NCI-H2227 treated with DMSO at 0.1 percent for 48 hours (cell line): ENCODE results near the gene ORAI3.

Source experiments
- DNase-seq: peaks from one replicate; lab custom pipeline; 2025; lab: John Stamatoyannopoulos, UW

The ORAI3 gene

DNA sequence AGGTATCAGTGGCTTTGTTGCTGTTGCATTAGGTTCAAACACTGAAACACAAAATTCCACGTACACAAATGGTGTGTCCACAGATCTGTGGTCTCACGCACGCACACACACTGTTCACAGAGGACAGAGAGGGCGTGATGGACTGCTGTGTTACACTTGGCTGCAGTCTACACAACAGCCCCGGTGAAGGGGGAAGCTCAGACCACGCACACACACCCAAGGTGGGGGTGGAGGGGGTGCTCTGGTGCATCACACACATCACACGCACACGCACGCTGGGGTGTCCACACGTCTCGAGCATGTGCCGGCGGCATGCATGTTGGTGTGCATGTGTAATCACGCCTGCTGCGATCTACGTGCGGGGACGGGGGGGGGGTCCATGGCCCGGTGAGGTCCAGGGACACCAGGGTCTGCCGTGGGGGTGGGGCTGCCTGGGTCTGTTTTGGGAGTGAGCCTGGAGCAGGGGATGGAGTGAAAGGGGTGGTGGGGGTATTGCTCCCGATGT, 43.5 kb downstream of the ORAI3 start:
- DNase-seq: no peak

DNA sequence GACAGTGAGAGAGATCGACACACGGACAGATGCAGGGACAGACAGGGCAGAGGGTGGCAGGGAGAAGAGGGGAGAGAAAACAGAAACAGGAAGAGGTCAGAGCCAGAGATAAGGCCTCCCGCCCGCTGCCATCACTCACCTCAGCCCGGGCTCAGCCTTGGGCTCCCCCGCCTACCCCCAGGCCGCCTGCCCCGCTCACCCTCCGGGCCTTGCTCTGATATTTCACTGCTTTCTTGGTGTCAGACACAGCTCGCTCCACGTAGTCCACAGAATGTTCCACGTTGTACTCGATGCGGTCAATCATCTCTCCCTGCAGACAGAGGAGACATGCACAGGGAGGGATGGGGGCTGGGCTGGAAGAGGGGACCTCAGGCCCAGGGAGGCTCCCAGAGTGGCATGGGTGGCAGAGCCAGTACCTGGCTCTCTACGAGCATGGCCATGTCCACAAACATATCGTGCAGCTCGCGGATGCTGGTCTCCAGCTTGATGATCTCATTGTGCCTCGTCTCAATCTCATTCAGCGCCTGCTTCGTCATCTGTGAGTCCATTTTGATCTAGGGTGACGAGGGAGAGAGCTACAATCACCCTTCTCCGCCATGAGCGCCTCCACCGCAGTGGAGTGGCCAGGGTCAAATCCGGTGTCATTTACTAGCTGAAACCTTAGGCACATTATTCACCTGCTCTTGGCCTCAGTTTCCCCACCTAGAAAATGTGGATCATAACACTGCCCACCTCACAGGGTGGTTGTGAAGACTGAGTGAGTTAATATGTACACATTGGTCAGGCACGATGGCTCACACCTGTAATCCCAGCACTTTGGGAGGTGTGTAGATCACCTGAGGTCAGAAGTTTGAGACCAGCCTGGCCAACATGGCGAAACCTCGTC, 44.3 kb downstream of the ORAI3 start:
- DNase-seq: no peak

DNA sequence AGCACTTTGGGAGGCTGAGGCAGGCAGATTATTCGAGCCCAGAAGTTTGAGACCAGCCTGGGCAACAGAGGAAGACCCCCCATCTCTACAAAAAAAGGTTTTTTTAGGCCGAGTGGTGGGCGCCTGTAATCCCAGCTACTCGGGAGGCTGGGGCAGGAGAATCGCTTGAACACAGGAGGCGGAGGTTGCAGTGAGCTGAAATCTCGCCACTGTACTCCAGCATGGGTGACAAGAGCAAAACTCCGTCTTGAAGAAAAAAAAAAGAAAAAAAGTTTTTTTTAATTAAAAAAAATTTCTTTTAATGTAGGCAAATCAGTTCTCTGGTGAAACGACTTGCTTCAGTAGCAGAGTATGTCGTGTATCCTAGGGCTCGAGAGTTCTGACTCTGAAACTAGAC, 47.1 kb downstream of the ORAI3 start:
- no peak for DNase-seq

DNA sequence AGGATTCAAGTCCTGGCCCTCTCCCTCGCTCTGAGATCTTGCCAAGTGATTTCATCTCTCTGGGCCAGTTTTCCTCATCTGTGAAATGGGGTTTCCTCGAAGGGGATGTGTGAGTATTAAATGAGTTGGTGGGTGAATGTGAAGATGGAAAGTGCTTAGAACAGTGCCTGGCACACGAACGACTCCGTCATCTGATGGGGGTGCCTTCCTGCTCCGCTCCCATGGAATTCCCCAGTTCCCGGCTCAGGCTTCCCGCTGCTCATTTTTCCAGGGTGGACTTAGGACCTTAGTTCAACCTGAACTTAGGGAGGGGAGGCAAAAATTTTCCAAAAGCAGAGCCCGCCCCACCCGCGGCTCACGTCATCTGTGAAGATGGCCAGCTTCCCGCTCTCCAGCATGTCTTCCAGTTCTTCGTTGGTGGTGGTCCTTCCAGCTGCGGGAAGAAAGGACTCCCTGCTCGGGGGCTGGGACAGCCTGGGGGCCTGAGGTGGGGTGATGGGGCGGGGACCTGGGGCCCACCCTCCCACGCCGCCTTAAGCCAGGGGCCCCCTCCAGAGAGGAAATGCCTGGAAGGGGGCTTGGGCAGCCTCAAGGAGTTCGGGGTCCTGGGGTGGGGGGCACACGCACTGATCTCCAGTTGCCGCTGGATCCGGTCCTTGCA, 47.6 kb downstream of the ORAI3 start:
- DNase-seq: no peak

DNA sequence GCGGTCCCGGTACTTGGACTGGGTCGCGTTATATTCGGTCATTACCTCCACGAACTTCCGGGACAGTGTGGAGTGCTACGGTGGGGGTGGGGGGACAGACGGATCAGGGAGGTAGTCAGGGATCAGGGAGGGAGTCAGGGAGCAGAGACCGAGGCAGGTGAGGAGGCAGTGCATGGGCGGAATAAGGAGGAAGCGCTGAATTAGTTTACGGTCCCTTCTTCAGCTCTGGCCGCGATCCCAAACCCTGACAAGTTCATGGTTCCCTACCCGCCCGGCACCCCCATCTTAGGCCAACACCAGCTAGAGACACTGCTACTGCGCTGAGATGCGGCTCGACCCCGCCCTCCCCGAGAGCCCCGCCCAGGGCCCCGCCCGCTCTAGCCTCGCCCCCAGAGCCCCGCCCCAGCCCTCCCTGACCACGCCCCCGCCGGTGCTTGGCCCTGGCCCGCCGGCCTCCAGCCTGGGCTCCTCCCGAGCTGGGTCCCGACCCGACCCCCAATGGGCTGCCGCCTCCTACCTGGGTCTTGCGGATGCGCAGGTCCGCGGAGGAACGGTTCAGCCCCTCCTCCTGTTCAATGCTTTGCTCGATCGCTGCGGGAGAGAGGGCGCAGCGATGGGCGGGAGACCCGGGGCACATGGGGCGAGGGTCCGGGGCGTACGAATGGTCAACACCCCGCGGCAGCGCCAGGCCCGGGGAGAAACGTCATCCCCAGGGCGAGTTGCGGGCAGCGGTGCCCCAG, 48.3 kb downstream of the ORAI3 start:
- no peak for DNase-seq

DNA sequence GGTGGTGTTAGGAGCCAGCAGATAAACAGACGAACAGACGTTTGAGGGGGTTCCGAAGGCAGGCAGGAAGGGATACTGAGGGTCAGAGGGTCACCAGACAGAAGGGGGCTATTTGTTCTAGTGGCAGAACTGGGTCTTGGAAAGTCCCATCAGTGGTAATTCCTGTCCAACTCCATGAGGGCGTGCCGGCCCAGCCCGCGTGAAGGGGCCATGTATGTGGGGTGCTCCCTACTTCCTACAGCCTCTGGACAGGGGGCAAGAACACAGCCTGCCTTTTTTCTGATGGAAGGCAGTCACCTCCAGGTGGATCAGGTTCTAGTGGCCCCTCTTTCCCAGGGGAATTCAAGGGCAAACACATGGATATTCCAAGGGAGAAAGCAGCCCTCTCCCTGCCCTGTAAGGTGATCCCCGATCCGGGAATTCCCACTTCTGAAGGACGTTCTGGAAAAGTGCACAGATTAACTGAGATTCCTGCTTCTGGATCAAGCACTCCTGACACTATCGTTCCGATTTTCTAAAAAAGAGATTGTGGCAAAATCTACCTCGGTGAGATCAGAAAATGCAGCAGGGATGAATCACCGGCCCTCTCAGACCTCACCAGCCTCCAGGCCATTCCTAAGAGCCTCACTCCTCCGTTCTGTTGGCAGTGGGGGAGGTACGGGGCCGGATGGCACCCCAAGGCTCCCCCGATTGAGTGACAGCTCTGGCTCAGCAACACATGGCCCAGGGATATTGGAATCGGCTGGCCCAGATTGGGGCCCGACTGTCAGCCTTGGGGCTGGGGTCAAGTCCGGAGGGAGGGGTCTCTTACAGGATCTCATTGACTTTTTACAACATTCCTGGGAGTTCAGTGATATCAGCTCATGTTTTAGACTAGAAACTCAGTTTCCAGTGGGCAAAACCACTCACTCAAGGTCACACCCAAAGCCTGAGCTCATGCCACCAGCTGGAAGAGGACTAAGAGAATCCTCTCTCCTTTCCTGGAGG, 49.1 kb downstream of the ORAI3 start:
- DNase-seq: no peak

DNA sequence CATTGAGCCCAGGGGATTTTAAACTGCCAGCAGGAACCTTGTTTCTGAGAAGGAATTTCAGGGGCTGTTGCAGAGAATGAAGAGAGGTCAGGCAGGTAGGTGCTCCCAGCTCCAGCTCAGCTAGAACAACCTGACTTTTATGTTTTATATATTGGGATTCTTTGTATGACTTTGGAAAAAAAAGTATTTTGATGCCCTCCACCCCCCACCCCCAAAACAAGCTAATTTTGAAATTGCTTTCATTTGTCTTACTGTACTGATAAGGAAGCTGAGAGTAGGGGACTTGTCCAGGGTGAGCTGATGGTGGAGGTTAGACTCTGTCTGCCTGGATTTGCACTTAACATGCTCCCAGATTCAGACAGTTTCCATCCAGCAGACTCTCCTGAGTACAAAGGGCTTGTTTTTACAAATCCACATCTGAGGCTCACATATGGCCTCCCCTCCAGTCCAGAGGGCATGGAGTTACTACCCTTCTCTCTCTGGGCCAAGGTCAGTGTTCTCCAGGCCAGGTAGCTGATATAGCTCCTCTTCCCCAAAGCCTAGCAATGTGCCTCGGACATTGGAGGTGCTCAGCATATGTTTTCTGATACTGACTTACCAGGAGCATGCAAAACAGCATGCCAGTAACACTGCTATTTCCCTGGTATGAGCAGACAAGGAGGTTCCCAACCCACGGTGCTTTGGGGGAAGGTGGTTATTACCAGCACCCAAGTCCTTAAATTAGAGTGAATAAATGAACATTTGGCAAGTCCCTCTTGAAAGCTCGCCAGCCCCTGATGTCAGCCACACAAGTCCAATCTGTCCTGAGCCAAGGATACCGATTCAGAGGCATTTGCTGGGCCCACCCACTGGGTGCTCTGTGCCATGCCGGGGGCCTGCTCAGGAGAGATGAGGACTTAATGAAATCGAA, 50.2 kb downstream of the ORAI3 start:
- no peak for DNase-seq

DNA sequence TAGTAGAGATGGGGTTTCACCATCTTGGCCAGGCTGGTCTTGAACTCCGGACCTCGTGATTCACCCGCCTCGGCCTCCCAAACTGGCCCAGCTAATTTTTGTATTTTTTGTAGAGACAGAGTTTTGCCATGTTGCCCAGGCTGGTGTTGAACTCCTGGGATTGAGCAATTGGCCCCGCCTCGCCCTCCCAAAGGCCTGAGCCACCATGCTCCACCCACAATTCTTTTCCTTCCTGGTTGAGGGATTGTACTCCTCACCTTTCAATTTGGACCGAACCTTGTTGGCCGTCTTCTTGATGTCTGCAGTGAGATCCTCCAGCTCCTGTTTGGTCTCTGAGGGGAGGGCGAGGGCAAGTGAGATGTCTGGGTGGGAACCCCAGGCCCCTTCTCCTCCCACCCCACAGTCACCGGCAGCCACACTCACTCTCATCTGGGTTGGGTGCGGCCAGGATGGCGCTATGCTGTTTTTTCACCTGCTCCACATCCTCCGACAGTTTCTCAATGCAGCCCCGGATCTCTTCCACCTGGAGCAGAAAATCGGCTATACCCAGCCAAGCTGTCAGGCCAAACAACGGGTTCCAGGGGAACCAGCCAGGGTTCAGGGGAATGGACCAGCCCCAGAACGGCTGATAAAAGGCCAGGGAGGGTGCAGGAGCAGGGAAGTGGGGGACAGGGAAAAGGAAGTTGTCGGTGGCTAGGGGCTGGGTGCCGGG, 52.0 kb downstream of the ORAI3 start:
- no peak for DNase-seq

DNA sequence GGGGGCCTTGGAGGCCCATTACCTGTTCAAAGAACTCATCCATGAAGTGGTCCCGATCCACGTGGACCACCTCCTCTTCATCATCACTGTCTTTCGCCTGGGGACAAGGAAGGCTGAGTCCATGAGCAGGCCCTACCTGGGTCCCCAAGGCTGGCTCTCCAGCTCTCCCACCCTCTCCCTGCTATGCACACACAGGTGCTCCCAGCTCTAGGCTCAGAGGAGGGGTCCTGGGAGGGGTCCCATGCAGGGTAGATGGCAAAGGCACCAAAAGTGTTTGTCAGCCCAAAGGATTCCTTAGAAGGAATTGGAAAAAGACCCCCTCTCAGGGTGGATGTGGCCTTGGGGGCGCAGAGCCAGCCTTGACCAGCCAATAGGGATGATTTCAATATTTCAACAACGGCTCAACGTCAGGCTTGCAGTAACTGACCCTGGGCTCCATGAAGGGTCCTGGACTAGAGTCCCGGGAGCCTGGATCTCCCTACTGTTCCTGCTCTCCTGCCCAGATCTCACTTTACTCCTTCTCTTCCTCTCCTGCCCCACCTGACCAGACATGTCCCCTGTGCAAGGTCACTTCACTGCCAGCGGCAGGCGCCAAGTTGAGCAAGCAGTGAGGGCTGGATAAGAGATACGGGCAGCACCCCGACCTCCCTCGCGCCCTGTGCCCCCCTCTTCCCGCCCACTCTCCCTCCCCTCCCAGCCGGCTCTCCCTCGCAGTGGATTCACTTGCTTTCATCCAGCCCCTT, 52.8 kb downstream of the ORAI3 start:
- DNase-seq: no peak

DNA sequence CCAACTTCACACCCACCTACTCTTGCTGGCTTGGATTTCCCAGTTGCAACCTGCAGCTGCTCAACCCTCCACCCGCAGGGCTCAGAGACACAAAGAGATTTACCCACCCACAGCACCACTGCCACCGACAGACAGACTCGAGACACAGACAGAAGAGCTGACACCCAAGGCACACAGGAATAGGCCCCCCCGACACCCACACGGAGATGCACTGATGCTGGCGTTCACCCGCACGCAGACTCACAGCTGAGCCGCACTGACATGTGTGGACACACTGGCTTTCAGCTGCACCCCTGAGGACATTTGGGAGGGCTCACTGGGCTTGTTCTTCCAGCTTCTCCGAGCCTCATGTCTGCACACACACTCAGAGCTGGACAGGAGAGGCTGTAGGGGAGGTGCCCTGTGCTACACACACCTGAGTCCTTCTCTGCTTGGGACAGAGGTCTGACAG, 53.4 kb downstream of the ORAI3 start:
- no peak for DNase-seq

DNA sequence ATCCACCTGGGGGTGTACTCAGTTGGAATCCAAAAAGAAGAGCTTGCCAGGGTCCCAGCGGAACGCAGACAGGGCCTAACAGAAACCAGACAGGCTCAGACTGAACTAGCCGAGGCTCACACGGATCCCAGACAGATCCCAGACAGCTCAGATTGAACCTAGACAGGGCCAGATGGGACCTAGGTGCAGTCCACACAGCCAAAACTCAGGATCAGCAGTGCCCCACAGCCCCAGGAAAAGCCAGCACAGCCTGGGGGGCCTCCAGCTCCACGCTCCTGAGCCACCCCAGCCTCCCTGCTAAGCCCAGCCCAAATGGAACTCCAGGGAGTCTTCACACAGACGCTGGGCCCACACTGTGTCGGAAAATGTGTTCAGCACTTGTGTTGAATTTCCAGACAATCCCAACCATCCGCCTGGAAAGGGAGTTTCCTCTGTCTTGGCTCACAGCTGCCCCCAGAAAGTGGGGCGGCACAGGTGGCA, 54.0 kb downstream of the ORAI3 start:
- DNase-seq: no peak

DNA sequence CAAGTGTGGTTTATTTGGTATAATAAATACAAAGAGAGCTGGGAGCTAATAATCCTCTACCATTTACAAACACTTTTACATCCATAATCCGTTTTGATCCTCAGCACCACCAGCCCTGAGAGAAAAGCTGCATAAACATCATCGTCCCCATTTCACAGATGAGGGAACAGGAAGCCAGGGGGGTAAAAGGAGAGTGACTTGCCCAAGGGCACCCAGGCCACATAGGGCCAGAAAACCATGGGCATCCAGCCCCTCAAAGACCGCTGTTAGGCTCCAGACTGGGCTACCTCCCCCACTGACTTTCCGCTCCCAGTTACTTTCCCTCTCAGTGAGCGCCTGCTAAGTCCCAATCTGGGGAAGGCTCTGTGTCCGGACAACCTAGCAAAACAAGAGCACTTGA, 54.9 kb downstream of the ORAI3 start:
- no peak for DNase-seq
